ENCODE measurements around the gene FMN2. TPM values are rescaled to one million over a fixed set of nuclear protein-coding genes. Genes with fewer than 3 reads are reported as not detected.

FMN2 gene
- polyA plus RNA-seq, 3 donors, result not detected

DNA sequence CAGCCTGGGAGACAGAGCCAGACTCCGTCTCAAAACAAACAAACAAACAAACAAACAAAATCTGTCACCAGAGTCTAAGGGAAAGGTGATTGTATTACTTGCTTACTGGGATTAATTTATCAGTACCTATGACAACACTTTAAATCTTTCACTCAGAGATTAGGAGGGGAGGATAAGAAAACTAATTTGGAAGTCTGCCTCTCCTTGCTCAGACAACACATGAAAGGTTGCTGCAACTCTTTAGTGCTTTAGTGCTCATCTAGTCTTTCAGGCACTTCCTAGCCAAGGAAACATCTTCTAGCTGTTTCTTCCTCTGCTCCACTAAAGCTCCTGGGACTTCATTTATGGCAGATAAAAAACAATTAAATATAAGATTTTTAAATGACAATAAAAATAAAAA is 7.3 kb upstream of the FMN2 start:
- H3K4me1 Mint-ChIP-seq, result no peaks in the 10 kb centered on the region
- H4K20me1 ChIP-seq (ENCODE audit: insufficient read depth, low read length), result no peaks in the 10 kb centered on the region
- no peak overlapping the region for H3K4me2 ChIP-seq (replicated peaks; ENCODE audit: extremely low read depth, low read length, poor library complexity, severe bottlenecking)
- no peaks in the 10 kb centered on the region for H3K36me3 ChIP-seq (replicated peaks in 1 of 2; ENCODE audit: control insufficient read depth in 1 of 2, insufficient read depth in 2 of 2, low read length in 2 of 2)
- intact Hi-C loops (cut with micrococcal nuclease), result no loop called here
- H3K9me3 ChIP-seq (replicated peaks in 1 of 2; ENCODE audit: control insufficient read depth in 1 of 2, insufficient read depth in 1 of 2, low read length in 2 of 2), result no peaks in the 10 kb centered on the region
- peaks cover 2 to 11% (median 9%) of the 10 kb centered on the region in 7 donors for H3K9me3 Mint-ChIP-seq
- DNase-seq, result no peak
- no peak overlapping the region for H3K4me3 Mint-ChIP-seq
- H3K4me3 ChIP-seq (replicated peaks in 1 of 3; ENCODE audit: low read depth in 2 of 3, low read length in 3 of 3), result no peak overlapping the region
- no CpG with 5 or more reads among the region's 1 CpG for WGBS (ENCODE audit: insufficient coverage)
- H3K9ac ChIP-seq (ENCODE audit: insufficient read depth, low read length, poor library complexity, severe bottlenecking), result no peak overlapping the region
- H2AFZ ChIP-seq (ENCODE audit: insufficient read depth, low read depth, low read length, poor library complexity, severe bottlenecking), result no peak overlapping the region
- H3K27ac ChIP-seq (ENCODE audit: low read depth in 1 of 2, low read length in 2 of 2), result no peak overlapping the region
- H3K4me1 ChIP-seq (ENCODE audit: control insufficient read depth in 1 of 2, insufficient read depth in 2 of 2, low read length in 2 of 2), result no peaks in the 10 kb centered on the region
- peaks cover 3 to 19% (median 11%) of the 10 kb centered on the region in 3 donors for H3K27me3 Mint-ChIP-seq (ENCODE audit: low read depth in 3 of 3)
- peaks cover under 1 to 6% of the 10 kb centered on the region in 2 donors for H3K27me3 ChIP-seq (ENCODE audit: control insufficient read depth in 2 of 2, insufficient read depth in 2 of 2, low read length in 2 of 2)
- no peaks in the 10 kb centered on the region for H3K79me2 ChIP-seq (ENCODE audit: insufficient read depth, low read length)
- no peaks in the 10 kb centered on the region for H3K36me3 Mint-ChIP-seq
- no peak overlapping the region for H3K27ac Mint-ChIP-seq
- TF ChIP-seq, protein P1, sequence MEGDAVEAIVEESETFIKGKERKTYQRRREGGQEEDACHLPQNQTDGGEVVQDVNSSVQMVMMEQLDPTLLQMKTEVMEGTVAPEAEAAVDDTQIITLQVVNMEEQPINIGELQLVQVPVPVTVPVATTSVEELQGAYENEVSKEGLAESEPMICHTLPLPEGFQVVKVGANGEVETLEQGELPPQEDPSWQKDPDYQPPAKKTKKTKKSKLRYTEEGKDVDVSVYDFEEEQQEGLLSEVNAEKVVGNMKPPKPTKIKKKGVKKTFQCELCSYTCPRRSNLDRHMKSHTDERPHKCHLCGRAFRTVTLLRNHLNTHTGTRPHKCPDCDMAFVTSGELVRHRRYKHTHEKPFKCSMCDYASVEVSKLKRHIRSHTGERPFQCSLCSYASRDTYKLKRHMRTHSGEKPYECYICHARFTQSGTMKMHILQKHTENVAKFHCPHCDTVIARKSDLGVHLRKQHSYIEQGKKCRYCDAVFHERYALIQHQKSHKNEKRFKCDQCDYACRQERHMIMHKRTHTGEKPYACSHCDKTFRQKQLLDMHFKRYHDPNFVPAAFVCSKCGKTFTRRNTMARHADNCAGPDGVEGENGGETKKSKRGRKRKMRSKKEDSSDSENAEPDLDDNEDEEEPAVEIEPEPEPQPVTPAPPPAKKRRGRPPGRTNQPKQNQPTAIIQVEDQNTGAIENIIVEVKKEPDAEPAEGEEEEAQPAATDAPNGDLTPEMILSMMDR (IDR thresholded peaks at IDR 0.05), result no peak

DNA sequence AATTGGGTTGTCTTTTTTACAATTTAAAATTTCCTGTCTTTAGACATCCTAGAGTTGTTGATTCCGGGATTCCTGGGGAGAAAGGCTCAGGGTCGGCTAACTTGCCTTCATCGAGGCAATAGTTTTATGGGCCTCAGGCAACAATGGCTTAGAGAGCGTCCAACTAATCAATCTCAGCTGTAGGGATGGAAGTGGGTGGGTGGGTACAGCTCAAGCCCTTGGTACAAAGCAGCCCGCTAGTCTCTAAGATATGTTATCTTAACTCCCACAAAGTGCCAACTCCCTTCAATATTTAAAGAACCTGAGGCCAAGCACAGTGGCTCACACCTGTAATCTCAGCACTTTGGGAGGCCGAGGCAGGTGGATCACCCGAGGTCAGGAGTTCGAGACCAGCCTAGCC is 6.9 kb upstream of the FMN2 start:
- Mint-ChIP-seq H3K36me3 (no peaks in the 10 kb centered on the region), H3K4me1 (no peaks in the 10 kb centered on the region), H3K4me3 (no peak overlapping the region), H3K27me3 (ENCODE audit: low read depth in 3 of 3) (peaks cover 7 to 20% (median 12%) of the 10 kb centered on the region in 3 donors), H3K27ac (no peak overlapping the region), H3K9me3 (peaks cover 0 to 11% (median 9%) of the 10 kb centered on the region in 7 donors)
- H3K27me3 ChIP-seq (ENCODE audit: control insufficient read depth in 2 of 2, insufficient read depth in 2 of 2, low read length in 2 of 2), result peaks cover 5 to 11% of the 10 kb centered on the region in 2 donors
- no peaks in the 10 kb centered on the region for H3K79me2 ChIP-seq (ENCODE audit: insufficient read depth, low read length)
- H3K9me3 ChIP-seq (replicated peaks in 1 of 2; ENCODE audit: control insufficient read depth in 1 of 2, insufficient read depth in 1 of 2, low read length in 2 of 2), result no peaks in the 10 kb centered on the region
- H3K27ac ChIP-seq (ENCODE audit: low read depth in 1 of 2, low read length in 2 of 2), result no peak overlapping the region
- WGBS (ENCODE audit: insufficient coverage), result 83% methylated on average over 1 of the region's 8 CpGs
- TF ChIP-seq, protein P1 (IDR thresholded peaks at IDR 0.05), result no peak
- H3K4me3 ChIP-seq (replicated peaks in 1 of 3; ENCODE audit: low read depth in 2 of 3, low read length in 3 of 3), result no peak overlapping the region
- no peak for DNase-seq
- no peaks in the 10 kb centered on the region for H4K20me1 ChIP-seq (ENCODE audit: insufficient read depth, low read length)
- intact Hi-C loops (cut with micrococcal nuclease), result no loop called here
- H3K36me3 ChIP-seq (replicated peaks in 1 of 2; ENCODE audit: control insufficient read depth in 1 of 2, insufficient read depth in 2 of 2, low read length in 2 of 2), result no peaks in the 10 kb centered on the region
- no peak overlapping the region for H2AFZ ChIP-seq (ENCODE audit: insufficient read depth, low read depth, low read length, poor library complexity, severe bottlenecking)
- no peaks in the 10 kb centered on the region for H3K4me1 ChIP-seq (ENCODE audit: control insufficient read depth in 1 of 2, insufficient read depth in 2 of 2, low read length in 2 of 2)
- no peak overlapping the region for H3K4me2 ChIP-seq (replicated peaks; ENCODE audit: extremely low read depth, low read length, poor library complexity, severe bottlenecking)
- no peak overlapping the region for H3K9ac ChIP-seq (ENCODE audit: insufficient read depth, low read length, poor library complexity, severe bottlenecking)
